Stimulated activated CD4-positive, alpha-beta T cell treated with anti-CD3 and anti-CD28 coated beads, Interleukin-1b, Interleukin-23, amount 100 ng/mL, for 24 hours (primary cell): ENCODE results near the gene SMPD2.

Experiments used
- DNase-seq, 4 experiments: peaks; one replicate each; pipeline ENCODE4 v3.0.0-alpha.2; 2020; ENCODE audit warnings: low read depth in 4 of 4, low spot score in 1 of 4

SMPD2 gene

GRCh38 chr6:109446541-109446940, 6.0 kb downstream of the SMPD2 start:
- no peak for DNase-seq

- no peak for DNase-seq
Observed at GRCh38 chr6:109447087-109447486, 6.6 kb downstream of the SMPD2 start.

- no peak for DNase-seq
Observed at GRCh38 chr6:109447878-109448555, 7.5 kb downstream of the SMPD2 start.

GRCh38 chr6:109448615-109449014, 8.1 kb downstream of the SMPD2 start:
- no peak for DNase-seq

- DNase-seq: no peak
Observed at GRCh38 chr6:109449064-109449794, 8.7 kb downstream of the SMPD2 start.

- no peak for DNase-seq
Observed at GRCh38 chr6:109449795-109450673, 9.5 kb downstream of the SMPD2 start.

GRCh38 chr6:109450801-109451200, 10.3 kb downstream of the SMPD2 start:
- DNase-seq: no peak

GRCh38 chr6:109451376-109451775, 10.9 kb downstream of the SMPD2 start:
- DNase-seq: no peak

- DNase-seq: no peak
Observed at GRCh38 chr6:109452181-109452580, 11.7 kb downstream of the SMPD2 start.

- DNase-seq: no peak
Observed at GRCh38 chr6:109453156-109453555, 12.6 kb downstream of the SMPD2 start.

- no peak for DNase-seq
Observed at GRCh38 chr6:109453594-109454495, 13.3 kb downstream of the SMPD2 start.

- DNase-seq: peak in 2 of 4 experiments; percentile 22 to 44
Observed at GRCh38 chr6:109454496-109455436, 14.2 kb downstream of the SMPD2 start.

GRCh38 chr6:109455437-109456110, 15.1 kb downstream of the SMPD2 start, which contains the start of gene MICAL1:
MICAL1 (minus strand) TSS chr6:109455772; CDS start chr6:109454196, 1,576 bp downstream.
- peak in 2 of 4 experiments; percentile 25 to 41 for DNase-seq

- DNase-seq: no peak
Observed at GRCh38 chr6:109456111-109456583, 15.6 kb downstream of the SMPD2 start.

- no peak for DNase-seq
Observed at GRCh38 chr6:109456710-109457561, 16.4 kb downstream of the SMPD2 start.

- no peak for DNase-seq
Observed at GRCh38 chr6:109457562-109457996, 17.1 kb downstream of the SMPD2 start.

- DNase-seq: no peak
Observed at GRCh38 chr6:109458774-109459531, 18.4 kb downstream of the SMPD2 start.
